Stimulated activated CD8-positive, alpha-beta memory T cell treated with anti-CD3 and anti-CD28 coated beads, Interleukin-15, amount 100 ng/mL, for 24 hours (primary cell): ENCODE measurements around the gene RNF121.

ENCODE experiments used
- DNase-seq: peaks from one replicate; pipeline ENCODE4 v3.0.0-alpha.2; 2020; ENCODE audit warnings: low read depth

Gene RNF121

GRCh38 chr11:72006309-72007088 lies 77.7 kb downstream of the RNF121 start:
- DNase-seq: no peak

- no peak for DNase-seq
Measured at GRCh38 chr11:72007089-72007476, 78.2 kb downstream of the RNF121 start.

- no peak for DNase-seq
Measured at GRCh38 chr11:72007587-72007986, 78.7 kb downstream of the RNF121 start.

DNA sequence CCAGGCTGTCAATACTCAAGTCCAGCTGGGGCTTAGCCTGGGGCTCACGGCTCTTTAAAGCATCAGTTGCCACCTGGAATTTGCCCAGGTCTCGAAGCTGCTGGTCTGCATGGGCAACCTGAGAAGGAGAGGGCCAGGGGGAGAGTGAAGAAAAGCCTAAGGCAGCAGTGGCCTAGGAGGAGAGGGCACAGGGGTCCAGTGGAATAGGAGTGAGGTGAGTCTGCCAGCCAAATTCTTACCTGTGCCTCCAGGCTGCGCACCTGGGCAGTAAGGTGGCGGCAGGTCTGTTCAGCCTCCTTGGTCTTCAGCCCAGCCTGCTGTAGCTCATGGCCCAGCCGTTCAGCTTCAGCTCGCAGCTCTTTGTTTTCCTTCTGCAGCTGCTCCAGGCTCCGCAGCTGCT lies 79.9 kb downstream of the RNF121 start:
- DNase-seq: no peak

- DNase-seq: no peak
Measured at GRCh38 chr11:72009156-72009555, 80.3 kb downstream of the RNF121 start.

GRCh38 chr11:72010529-72011233 lies 81.8 kb downstream of the RNF121 start:
- DNase-seq: no peak

- no peak for DNase-seq
Measured at GRCh38 chr11:72012091-72012630, 83.3 kb downstream of the RNF121 start.

DNA sequence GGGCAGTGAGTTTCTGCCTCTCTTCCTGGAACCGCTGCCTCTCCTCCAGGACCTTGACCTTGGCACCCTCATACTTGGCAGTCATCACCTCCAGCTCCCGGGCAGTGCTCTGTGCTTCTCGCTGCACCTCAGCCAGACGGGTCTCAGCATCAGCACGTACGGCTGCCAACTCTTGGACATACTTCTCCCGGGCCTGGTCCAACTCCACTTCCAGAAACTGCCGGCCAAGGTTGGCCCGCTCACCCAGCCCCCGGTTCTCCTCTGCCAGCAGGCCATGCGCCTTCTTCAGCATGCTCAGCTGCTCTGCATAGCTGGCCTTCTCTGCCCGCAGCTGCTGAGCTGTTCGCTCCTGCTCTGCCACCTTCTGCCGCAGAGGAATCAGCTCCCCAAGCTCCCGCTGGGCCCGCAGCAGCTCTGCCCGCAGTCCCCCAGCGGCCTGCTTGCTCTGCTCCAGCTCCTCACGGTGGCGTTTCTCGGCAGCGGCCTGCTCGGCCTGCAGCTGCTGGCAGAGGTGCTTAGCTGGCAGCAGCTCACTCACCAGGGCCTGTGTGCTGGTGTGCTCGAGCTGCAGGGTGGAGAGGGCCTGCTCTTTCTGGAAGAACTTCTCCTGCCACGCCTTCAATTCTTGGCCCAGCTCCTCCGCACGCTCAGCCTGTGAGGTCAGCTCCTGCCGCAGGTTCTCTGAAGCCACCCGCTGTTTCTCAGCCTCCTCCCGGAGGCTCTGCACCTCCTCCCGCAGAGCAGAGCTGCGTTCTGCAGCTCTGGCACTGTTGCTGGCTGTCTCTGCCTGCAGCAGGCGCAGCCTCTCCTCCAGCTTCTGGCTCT lies 84.3 kb downstream of the RNF121 start:
- no peak for DNase-seq

- no peak for DNase-seq
Measured at GRCh38 chr11:72013765-72014711, 85.2 kb downstream of the RNF121 start.

GRCh38 chr11:72014761-72015320 lies 86.0 kb downstream of the RNF121 start:
- no peak for DNase-seq

DNA sequence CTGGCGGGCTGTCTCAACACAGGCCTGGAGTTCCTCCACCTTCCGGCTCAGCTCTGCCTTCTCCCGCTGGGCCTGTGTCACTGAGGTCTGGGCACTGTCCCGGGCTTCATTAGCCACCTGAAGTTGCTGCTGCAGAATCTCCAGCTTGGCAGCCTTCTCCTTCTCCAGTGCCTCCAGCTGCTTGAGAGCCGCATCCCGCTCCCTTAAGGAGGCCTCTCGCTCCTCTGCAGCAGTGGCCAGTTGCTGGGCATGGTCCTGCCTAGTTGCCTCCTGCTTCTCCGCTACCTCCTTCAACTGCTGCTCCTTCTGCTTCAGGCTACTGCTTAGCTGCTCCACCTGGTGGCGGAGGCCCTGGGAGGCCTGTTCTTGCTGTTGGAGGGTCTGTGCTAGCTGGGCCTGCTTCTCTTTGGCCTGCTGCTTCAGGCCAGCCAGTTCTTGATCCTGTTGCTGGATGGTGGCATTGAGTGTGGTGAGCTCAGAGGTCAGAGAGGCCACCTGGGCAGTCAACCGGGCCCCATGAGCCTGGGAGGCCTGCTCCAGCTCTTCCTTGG lies 86.7 kb downstream of the RNF121 start:
- no peak for DNase-seq

- no peak for DNase-seq
Measured at GRCh38 chr11:72018171-72018570, 89.3 kb downstream of the RNF121 start.

- DNase-seq: no peak
Measured at GRCh38 chr11:72023335-72023734, 94.5 kb downstream of the RNF121 start.

DNA sequence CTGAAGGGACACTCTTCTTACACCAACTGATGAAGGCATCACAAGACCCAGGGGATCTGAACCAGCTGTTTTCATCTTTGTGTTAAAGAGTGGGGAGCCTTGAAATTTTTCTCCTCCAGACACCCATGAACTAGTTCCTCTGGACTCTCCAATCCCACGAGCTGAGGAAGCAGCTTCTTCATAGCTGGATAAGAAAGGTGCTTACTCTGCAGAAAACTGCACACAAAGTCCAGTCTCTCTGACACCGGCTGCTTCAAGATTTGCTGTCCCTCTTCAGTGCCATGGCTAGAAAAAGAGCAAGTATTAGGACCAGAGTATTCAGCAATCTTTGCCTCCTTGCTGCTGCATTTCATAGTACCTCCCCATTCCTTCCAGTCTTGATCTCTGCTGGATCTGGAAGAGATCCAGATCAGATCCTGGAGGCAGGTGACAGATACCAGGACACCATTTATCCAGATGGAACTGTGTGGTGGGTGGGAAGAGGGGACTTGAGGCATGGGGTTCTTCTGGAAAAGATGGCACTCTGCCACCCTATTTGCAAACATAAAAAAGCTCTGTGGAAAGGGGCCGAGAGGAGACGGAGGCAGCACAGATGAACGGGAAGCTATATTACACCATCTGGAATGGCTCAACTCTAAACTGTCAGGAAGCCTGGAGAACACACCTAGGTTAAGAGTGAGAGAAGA lies 95.4 kb downstream of the RNF121 start:
- no peak for DNase-seq

DNA sequence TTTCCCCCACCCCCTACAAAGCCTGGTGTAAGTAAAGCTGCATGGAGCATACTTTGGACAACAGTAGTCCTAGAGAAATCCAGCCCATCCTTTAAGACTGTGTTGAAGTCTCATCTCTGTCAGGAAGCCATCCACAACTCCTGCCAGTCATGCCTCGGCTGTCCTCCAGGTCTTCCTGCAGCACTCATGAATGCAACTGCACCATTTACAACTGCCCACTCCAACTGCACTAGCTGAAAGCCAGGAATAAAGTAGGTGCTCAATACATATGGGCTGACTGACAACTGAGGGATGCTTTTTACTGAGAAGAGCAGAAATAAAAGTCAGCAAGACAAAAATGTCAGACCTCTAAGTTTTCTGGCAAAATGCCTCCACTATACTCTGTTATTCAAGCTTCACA lies 97.2 kb downstream of the RNF121 start:
- no peak for DNase-seq

DNA sequence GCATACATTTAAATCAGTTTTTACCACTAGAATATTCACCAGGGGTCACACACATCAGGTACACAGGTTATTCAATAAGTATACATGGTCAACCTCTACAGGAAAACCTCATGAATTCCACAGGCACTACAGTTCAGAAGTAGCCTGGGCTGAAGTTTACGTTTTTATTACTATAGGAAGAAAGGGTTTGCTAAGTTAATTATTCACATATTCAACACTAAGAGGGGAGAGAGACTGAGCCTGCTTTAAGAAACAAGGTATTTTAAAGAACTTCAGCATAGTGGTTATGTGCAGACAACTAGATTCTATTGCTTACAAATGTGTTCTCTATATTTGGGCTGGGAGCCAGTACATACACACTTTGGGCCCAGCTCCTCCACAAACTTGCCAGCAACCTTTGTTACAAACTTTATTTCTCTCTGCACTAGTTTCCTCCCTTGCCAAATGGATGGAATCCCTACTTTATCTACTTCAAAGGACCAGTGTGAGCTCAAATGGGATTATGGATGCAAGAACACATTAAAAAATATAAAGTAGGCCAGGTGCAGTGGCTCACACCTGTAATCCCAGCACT lies 101.7 kb downstream of the RNF121 start:
- no peak for DNase-seq

DNA sequence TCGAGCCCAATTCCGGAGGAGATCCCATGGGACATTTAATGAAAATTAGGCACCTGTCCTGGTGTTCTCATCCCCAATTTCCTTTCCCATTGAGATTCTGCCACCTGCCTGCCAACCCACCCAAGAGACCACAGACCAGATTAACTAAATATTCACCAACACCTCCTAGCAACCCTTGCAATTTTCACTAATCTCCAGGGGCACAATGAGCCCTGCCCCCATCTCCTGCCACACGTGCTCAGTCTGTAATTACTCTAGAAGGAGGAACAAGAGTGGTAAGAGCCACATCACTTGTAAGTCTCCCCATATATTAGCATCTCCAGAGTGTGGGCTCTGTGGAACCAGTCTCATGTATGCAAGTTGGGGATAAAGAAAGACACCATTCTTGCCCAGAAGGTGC lies 107.8 kb downstream of the RNF121 start:
- DNase-seq: no peak

DNA sequence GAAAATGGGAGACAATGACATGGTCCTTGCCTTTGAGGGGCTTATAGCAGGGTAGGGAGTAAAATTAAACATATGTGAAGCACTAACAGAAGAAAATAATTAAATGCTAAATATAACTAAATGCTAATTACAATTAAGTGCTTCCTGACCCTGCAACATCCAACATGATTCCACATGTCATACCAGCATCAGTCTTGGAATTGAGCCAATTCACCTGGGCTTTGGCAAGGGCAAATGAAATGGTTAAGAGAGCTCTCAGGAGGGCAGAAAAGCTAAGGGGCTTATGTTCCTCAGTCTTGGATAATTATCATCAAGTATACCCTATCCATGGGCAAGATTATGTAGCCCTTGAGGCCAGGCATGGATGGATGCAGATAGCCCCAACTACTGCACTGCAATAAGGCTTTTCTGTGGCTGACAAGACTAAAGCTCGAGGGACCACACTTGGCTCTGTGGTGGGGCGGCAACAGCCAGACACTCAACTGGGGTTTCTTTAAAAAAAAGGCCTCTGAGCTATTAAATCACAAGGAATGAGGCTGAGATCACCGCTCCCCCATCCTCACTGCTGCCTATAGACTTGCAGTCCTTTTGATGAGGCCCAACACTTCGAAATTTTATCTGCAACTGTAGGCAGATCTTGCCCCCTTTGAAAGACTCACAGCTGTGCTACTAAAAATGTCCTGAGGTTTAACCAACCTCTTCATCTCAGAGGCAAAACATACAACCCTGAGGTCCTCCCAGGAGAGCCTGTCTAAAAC lies 108.9 kb downstream of the RNF121 start:
- DNase-seq: no peak

DNA sequence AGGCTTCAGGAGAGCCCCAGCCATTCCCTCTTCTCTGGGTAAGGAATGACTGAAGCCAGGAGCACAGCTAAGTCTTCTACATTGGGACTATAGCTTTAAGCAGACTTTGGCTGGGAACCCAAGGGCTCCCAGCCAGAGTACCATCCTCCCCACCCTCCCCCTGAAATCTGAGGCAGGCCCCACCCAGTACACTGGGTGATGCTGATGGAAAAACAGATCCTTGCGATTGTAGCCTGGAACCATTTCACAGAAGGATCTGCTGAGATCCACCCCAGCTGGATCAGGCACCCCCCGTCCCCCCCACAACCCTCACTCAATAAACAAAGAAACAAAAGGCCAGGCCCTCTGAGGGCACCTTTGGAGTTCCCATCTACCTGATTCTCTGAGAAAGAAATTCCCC lies 109.6 kb downstream of the RNF121 start:
- no peak for DNase-seq
